Neural cell (in vitro differentiated cells): ENCODE measurements around the gene HIVEP1. TPM values are rescaled to one million over a fixed set of nuclear protein-coding genes. Genes with fewer than 3 reads are reported as not detected.

Experiments
- H2AFZ ChIP-seq: fragments of 200-600, 300-800 bp; sonication (generic), shearing (Covaris generic); 2 replicates; pipeline ENCODE4 v1.6.0; 2014; ENCODE audit warnings: low read depth, mild to moderate bottlenecking, antibody characterized with exemption, low read length, moderate library complexity
- H3F3A ChIP-seq: fragments of 200-600 bp; shearing (Covaris generic); 2 replicates; pipeline ENCODE4 v1.6.1; 2016; ENCODE audit warnings: mild to moderate bottlenecking, moderate library complexity, mixed read lengths, antibody characterized with exemption, low read length; ENCODE audit not compliant: insufficient read depth, poor library complexity, severe bottlenecking
- H3K27ac ChIP-seq: fragments of 200-600, 300-800 bp; sonication (generic), shearing (Covaris generic); 2 replicates; pipeline ENCODE4 v1.5.1; 2014; ENCODE audit warnings: mild to moderate bottlenecking, low read length, moderate library complexity
- H3K27me3 ChIP-seq: fragments of 300-800, 200-600 bp; sonication (generic), shearing (Covaris generic); 2 replicates; pipeline ENCODE4 v1.6.0; 2014; ENCODE audit warnings: mild to moderate bottlenecking, low read depth, low read length, moderate library complexity; ENCODE audit not compliant: insufficient read depth
- H3K36me3 ChIP-seq: fragments of 300-800, 200-600 bp; sonication (generic), shearing (Covaris generic); 2 replicates; pipeline ENCODE4 v1.5.1; 2014; ENCODE audit warnings: mild to moderate bottlenecking, antibody characterized with exemption, low read length, moderate library complexity; ENCODE audit not compliant: insufficient read depth
- H3K4me2 ChIP-seq: fragments of 300-800, 200-600 bp; sonication (generic), shearing (Covaris generic); 2 replicates; pipeline ENCODE4 v1.6.0; 2014; ENCODE audit warnings: mild to moderate bottlenecking, low read length
- H3K4me3 ChIP-seq: fragments of 300-800, 200-600 bp; sonication (generic), shearing (Covaris generic); 2 replicates; pipeline ENCODE4 v1.5.1; 2014; ENCODE audit warnings: mild to moderate bottlenecking, low read length, moderate library complexity
- H3K79me2 ChIP-seq: fragments of 200-600 bp; shearing (Covaris generic); replicated peaks from 2 replicates; pipeline ENCODE4 v1.6.0; 2014; ENCODE audit warnings: mild to moderate bottlenecking, low read length, moderate library complexity; ENCODE audit not compliant: insufficient read depth
- H3K9ac ChIP-seq: fragments of 300-800, 200-600 bp; sonication (generic), shearing (Covaris generic); 2 replicates; pipeline ENCODE4 v1.6.1; 2016; ENCODE audit warnings: mild to moderate bottlenecking, low read length, mixed read lengths
- H3K9me2 ChIP-seq: fragments of 200-600 bp; shearing (Covaris generic); 2 replicates; pipeline ENCODE4 v1.6.1; 2016; ENCODE audit warnings: mild to moderate bottlenecking, low read length, mixed read lengths; ENCODE audit not compliant: insufficient read depth
- H3K9me3 ChIP-seq: fragments of 200-600, 300-800 bp; sonication (generic), shearing (Covaris generic); 2 replicates; pipeline ENCODE4 v1.6.1; 2016; ENCODE audit warnings: mild to moderate bottlenecking, mixed run types, low read length, moderate library complexity, mixed read lengths
- H4K20me1 ChIP-seq: fragments of 200-600 bp; shearing (Covaris generic); 2 replicates; pipeline ENCODE4 v1.6.1; 2016; ENCODE audit warnings: mild to moderate bottlenecking, mixed run types; ENCODE audit not compliant: insufficient read depth
- EP300 ChIP-seq: fragments of 450-650 bp; conservative IDR thresholded peaks from 2 replicates; pipeline ENCODE4 v1.6.1; 2014; ENCODE audit warnings: antibody characterized with exemption, mild to moderate bottlenecking, moderate library complexity; ENCODE audit not compliant: poor library complexity, severe bottlenecking
- EZH2 ChIP-seq: fragments of 200-600, 300-800 bp; shearing (Covaris generic), sonication (generic); IDR thresholded peaks from 2 replicates; pipeline ENCODE4 v1.6.1; 2014; ENCODE audit warnings: antibody characterized with exemption, low read length, borderline replicate concordance, mild to moderate bottlenecking; ENCODE audit not compliant: insufficient read depth, poor library complexity, severe bottlenecking
- MXI1 ChIP-seq: fragments of 450-650 bp; conservative IDR thresholded peaks from 2 replicates; pipeline ENCODE4 v1.6.1; 2014; ENCODE audit warnings: antibody characterized with exemption, mild to moderate bottlenecking; ENCODE audit not compliant: poor library complexity, severe bottlenecking
- POLR2AphosphoS5 ChIP-seq: IDR thresholded peaks from 2 replicates; pipeline ENCODE4 v1.6.1; 2012
- RAD21 ChIP-seq: fragments of 450-650 bp; conservative IDR thresholded peaks from 2 replicates; pipeline ENCODE4 v1.6.1; 2014; ENCODE audit warnings: antibody characterized with exemption, mild to moderate bottlenecking, moderate library complexity
- SMC3 ChIP-seq: fragments of 450-650 bp; conservative IDR thresholded peaks from 2 replicates; pipeline ENCODE4 v1.6.1; 2014; ENCODE audit warnings: antibody characterized with exemption, mild to moderate bottlenecking, moderate library complexity; ENCODE audit not compliant: poor library complexity
- TAF1 ChIP-seq: IDR thresholded peaks from 2 replicates; pipeline ENCODE4 v1.6.1; 2012; ENCODE audit warnings: low read depth
- polyA plus RNA-seq: library from polyadenylated mRNA; depleted of rRNA; stranded (reverse); fragments of >200 nt; gene quantifications from 2 replicates; pipeline ENCODE4 v1.2.3, GENCODE V29; 2014
- TF ChIP-seq, protein P1 (sequence below): fragments of 450-650 bp; IDR thresholded peaks from 2 replicates; pipeline ENCODE4 v1.5.1; 2014; ENCODE audit warnings: antibody characterized with exemption, mild to moderate bottlenecking, moderate library complexity; ENCODE audit not compliant: poor library complexity, severe bottlenecking
- TF ChIP-seq, protein P2 (sequence below): IDR thresholded peaks from 2 replicates; pipeline ENCODE4 v1.6.1; 2012; ENCODE audit warnings: borderline replicate concordance

HIVEP1 gene
- polyA plus RNA-seq, 1 donor from 2014 or later, result 3.6 TPM

DNA sequence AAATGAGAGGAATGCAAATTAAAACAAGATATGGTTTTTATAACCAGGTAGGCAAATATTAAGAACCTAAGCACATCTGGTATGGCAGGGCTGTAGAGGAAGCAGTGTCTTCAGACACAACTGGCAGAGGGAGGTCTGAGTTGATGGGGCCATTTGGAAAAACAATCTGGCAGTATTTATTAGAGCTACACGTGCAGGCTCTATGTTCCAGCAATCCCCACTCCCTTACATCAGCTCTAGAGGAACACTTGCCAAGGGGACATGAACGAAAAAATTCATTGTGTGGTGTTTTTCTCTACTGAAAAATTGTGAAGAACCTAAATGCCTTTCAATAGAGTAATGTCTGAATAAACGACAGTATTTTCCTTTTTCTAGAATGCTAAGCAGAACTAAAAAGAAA lies 166.4 kb downstream of the HIVEP1 start:
- TF ChIP-seq TAF1 (no peak), MXI1 (no peak), RAD21 (no peak), POLR2AphosphoS5 (no peak), SMC3 (no peak), EP300 (no peak), EZH2 (no peak)
- TF ChIP-seq, protein P1, sequence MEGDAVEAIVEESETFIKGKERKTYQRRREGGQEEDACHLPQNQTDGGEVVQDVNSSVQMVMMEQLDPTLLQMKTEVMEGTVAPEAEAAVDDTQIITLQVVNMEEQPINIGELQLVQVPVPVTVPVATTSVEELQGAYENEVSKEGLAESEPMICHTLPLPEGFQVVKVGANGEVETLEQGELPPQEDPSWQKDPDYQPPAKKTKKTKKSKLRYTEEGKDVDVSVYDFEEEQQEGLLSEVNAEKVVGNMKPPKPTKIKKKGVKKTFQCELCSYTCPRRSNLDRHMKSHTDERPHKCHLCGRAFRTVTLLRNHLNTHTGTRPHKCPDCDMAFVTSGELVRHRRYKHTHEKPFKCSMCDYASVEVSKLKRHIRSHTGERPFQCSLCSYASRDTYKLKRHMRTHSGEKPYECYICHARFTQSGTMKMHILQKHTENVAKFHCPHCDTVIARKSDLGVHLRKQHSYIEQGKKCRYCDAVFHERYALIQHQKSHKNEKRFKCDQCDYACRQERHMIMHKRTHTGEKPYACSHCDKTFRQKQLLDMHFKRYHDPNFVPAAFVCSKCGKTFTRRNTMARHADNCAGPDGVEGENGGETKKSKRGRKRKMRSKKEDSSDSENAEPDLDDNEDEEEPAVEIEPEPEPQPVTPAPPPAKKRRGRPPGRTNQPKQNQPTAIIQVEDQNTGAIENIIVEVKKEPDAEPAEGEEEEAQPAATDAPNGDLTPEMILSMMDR, result no peak
- TF ChIP-seq, protein P2, sequence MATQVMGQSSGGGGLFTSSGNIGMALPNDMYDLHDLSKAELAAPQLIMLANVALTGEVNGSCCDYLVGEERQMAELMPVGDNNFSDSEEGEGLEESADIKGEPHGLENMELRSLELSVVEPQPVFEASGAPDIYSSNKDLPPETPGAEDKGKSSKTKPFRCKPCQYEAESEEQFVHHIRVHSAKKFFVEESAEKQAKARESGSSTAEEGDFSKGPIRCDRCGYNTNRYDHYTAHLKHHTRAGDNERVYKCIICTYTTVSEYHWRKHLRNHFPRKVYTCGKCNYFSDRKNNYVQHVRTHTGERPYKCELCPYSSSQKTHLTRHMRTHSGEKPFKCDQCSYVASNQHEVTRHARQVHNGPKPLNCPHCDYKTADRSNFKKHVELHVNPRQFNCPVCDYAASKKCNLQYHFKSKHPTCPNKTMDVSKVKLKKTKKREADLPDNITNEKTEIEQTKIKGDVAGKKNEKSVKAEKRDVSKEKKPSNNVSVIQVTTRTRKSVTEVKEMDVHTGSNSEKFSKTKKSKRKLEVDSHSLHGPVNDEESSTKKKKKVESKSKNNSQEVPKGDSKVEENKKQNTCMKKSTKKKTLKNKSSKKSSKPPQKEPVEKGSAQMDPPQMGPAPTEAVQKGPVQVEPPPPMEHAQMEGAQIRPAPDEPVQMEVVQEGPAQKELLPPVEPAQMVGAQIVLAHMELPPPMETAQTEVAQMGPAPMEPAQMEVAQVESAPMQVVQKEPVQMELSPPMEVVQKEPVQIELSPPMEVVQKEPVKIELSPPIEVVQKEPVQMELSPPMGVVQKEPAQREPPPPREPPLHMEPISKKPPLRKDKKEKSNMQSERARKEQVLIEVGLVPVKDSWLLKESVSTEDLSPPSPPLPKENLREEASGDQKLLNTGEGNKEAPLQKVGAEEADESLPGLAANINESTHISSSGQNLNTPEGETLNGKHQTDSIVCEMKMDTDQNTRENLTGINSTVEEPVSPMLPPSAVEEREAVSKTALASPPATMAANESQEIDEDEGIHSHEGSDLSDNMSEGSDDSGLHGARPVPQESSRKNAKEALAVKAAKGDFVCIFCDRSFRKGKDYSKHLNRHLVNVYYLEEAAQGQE, result no peak

GRCh38 chr6:12181481-12181880 lies 169.4 kb downstream of the HIVEP1 start:
- Histone ChIP-seq H3K9me2 (no peaks in the 10 kb centered on the region), H4K20me1 (no peaks in the 10 kb centered on the region), H3K9me3 (no peaks in the 10 kb centered on the region), H3K9ac (no peak overlapping the region), H3F3A (no peaks in the 10 kb centered on the region), H3K79me2 (no peaks in the 10 kb centered on the region), H3K27me3 (no peaks in the 10 kb centered on the region), H3K36me3 (no peaks in the 10 kb centered on the region), H2AFZ (no peak overlapping the region), H3K4me3 (no peak overlapping the region), H3K4me2 (no peak overlapping the region), H3K27ac (no peak overlapping the region)
- TF ChIP-seq EZH2, result no peak
- TF ChIP-seq RAD21, result no peak
- TF ChIP-seq, protein P2, result no peak
- TF ChIP-seq, protein P1, result no peak
- no peak for TF ChIP-seq MXI1
- no peak for TF ChIP-seq EP300
- no peak for TF ChIP-seq POLR2AphosphoS5
- no peak for TF ChIP-seq TAF1
- TF ChIP-seq SMC3, result no peak

More for the DNA sequence above, 166.4 kb downstream of the HIVEP1 start:
- H3K9me3 ChIP-seq, result no peaks in the 10 kb centered on the region
- H3K36me3 ChIP-seq, result no peaks in the 10 kb centered on the region
- H4K20me1 ChIP-seq, result no peaks in the 10 kb centered on the region
- no peaks in the 10 kb centered on the region for H3K27me3 ChIP-seq
- H3K9ac ChIP-seq, result no peak overlapping the region
- H3K27ac ChIP-seq, result no peak overlapping the region
- H3K9me2 ChIP-seq, result no peaks in the 10 kb centered on the region
- no peak overlapping the region for H3K4me3 ChIP-seq
- H3K79me2 ChIP-seq, result no peaks in the 10 kb centered on the region
- no peaks in the 10 kb centered on the region for H3F3A ChIP-seq
- no peak overlapping the region for H2AFZ ChIP-seq
- no peak overlapping the region for H3K4me2 ChIP-seq
